Measurements from ENCODE around the gene GMDS. TPM values are rescaled to one million over a fixed set of nuclear protein-coding genes. Genes with fewer than 3 reads are reported as not detected.

The GMDS gene
- total RNA-seq, 1 donor from 2014 or later, result 65.2 TPM

- no peak for DNase-seq (ENCODE audit: low spot score)
Measured at GRCh38 chr6:1604158-1605003, 641.0 kb downstream of the GMDS start.

DNA sequence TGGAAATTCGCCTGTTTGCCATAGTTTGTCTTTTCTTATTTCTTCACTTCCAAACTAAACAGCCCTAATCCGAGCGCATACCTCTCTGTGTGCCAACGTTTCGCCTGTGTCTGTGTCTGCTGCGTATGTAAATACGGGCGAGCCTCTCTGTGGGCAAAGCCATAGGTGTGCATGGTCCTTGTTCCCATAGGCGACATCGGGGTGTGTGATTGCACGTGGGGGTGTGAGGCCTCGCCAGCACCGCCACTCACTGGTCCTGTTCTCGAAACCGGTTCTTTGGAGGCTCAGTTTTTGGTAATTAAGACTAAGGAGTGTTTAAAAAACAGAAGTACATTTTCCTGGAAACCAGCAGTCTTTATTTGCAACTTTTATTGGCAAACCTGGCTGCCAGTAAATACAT, 641.7 kb downstream of the GMDS start:
- no peak for DNase-seq (ENCODE audit: low spot score)

DNA sequence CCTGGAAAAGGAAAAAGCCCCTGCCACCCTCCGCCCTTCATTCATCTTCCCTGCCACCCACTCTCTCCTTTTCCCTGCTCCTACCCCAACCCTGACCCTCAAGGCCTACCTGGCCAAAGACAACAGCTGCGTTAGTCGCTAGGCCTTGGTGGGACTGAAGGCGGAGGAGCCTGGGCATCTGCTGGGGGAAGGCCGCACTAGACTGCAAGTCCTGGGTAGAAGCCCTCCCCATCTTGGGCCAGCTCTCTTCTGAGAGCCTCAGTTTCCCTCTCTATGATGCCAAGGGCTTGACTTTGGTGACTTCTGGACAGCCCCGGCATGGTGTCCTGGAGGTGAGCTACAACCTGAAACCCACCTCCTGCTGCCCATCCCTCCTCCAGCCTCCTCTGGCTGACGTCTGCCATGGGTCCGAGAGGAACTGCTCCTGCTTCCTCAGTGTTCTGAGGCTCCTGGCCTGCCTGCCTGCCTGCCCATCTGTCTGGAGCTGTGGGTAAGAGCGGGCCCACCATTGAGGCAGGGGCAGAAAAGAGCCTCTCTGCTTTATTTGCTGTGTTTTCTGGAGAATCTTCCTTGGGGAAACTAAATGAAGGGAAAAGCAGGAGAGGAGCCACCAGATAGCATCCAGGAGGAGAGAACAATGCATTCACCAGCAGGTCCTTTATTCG, 643.2 kb downstream of the GMDS start:
- DNase-seq (ENCODE audit: low spot score), result no peak

GRCh38 chr6:1601158-1602048, 644.0 kb downstream of the GMDS start:
- DNase-seq (ENCODE audit: low spot score), result no peak

- no peak for DNase-seq (ENCODE audit: low spot score)
Measured at GRCh38 chr6:1600764-1601157, 644.6 kb downstream of the GMDS start.

DNA sequence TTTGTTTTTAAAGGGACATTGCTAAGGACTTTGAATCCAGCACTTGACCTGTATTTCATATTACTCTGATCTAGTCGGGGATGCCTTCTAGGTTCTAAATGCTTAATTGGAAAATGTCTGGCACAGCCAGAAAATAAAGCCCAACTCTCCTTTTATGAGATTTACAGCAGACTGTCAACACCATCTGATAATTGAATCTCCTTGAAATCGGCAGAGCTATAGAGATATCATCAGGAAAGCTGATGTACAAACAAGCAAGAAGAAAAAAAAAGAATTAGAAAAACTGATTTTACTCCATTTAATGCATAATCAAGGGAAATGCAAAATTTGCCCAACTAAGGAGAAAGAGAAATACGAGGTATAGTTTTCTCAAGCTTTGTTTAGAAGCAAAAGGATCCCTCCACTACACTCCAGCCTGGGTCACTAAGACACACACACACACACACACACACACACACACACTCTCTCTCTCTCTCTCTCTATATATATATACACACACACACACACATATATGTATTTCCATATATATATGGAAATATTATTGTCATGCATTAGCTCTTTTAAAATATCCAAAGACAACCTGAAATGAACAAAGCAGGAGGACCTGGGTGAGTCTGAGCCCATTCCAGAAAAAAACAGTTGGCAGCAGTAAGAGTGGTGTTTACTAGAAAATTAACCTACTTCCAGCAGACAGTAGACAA, 645.2 kb downstream of the GMDS start:
- no peak for DNase-seq (ENCODE audit: low spot score)

- no peak for DNase-seq (ENCODE audit: low spot score)
Measured at GRCh38 chr6:1599469-1599868, 645.9 kb downstream of the GMDS start.

DNA sequence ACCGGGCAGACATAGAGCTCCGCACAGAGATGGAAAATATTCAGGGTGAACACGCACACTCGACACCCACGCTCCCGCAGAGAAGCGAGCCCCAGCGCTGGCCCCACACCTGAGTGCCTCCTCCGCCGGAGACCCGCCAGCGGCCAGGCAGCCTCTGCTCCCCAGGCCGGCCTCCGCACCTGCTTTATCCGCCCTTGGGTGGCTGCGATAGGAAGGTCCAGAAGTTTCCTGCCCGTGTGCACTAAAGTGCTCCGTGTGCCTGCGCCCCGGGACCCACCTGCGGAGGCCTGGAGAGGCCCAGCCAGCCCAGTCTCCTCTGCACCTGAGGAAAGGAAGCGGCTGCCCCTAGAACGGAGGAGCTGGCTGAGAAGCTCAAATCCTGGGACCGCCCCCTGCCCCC, 646.5 kb downstream of the GMDS start:
- no peak for DNase-seq (ENCODE audit: low spot score)

GRCh38 chr6:1598433-1598832, 647.0 kb downstream of the GMDS start:
- no peak for DNase-seq (ENCODE audit: low spot score)

DNA sequence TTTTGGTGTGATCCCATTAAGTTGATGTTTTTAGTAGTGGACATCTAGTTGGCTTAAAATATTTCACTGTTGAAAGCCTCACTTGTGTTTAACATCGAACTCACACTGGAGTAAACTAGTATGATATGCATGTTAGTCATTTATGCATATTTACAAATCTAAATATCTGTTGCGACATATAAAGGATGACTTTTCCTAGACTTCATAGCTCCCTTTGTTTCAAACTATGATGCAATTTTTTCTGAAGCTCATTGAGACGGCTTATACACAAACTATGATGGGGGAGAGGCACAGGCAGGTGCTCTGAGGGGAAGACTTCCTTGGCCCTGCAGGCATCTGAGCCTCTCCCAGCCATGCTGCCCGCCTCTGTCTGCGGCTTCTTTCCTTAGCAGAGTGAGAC, 647.5 kb downstream of the GMDS start:
- no peak for DNase-seq (ENCODE audit: low spot score)

- DNase-seq (ENCODE audit: low spot score), result no peak
Measured at GRCh38 chr6:1597121-1597744, 648.2 kb downstream of the GMDS start.

DNA sequence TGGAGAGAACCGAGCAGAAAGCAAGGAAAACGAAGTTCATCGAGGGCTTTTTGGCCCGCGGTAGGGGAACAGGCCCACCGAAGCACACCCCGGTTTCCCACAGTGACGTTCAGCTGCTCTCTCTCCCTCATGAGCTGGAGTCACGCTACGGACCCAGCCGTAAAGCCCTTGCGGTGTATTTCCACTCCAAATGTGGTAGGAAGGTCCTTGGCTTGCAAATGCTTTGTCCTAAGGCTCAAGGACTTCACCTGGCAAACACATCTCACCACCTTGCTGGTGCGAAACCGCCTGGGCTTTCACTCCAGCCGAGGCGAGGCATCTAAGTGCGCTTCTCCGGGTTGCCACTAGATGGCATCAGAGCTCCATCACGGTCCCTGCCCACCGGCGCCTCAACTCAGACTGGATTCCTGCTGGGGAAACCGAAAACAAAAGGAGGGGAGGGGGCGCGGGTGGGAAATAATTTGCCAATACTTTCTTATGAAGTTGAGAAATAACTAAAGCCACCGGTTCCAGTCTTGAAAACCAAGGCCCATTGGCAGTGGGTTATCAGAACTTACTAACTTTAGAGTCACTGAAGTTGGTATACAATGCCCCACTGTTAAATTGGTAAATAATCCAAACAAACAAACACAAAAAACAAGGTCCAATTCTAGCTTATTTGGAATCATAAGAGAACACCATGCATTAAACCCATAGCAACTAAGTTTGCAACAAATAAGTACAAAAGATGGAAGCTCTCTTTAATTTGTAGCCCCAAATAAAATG, 649.1 kb downstream of the GMDS start:
- no peak for DNase-seq (ENCODE audit: low spot score)

DNA sequence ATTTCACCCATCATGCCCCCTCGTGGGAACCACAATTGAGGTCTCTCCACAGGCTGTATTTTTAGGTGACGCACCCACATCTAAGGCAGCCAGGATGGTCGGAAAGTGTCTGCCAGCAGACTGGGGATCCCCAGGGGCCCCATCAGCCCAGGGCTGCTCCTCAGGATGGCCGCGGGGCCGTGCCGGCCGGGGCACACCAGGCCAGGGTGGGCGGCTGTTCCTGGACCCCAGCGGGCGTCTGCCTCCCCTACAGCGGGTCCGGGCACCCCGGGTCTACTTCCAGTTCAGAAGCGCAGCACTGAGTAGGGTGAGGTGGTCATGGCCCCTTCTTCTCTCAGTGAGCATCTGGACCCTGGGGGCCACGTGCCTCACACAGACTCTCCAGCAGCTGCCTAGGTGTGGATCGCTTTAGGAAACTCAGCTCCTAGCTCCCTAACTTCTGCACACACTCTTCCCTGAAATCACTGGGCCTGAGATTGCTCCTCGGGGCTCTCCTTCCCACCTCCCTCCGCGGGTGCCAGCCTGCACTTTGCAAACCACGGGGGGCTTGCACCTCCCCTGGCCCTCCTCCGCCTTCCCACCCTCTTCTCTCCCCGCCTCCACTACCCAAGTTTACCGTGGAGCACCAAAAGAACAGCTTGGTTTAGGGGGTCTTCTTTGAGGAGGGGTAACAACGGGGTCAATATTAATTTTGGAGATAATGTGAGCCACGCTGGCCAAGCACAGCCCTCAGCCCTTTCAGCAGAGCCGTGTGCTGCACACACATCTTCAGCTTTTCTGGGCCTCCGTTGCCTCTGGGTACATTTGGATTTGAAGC, 649.9 kb downstream of the GMDS start:
- DNase-seq (ENCODE audit: low spot score), result no peak

GRCh38 chr6:1594445-1595200, 650.8 kb downstream of the GMDS start:
- DNase-seq (ENCODE audit: low spot score), result no peak

DNA sequence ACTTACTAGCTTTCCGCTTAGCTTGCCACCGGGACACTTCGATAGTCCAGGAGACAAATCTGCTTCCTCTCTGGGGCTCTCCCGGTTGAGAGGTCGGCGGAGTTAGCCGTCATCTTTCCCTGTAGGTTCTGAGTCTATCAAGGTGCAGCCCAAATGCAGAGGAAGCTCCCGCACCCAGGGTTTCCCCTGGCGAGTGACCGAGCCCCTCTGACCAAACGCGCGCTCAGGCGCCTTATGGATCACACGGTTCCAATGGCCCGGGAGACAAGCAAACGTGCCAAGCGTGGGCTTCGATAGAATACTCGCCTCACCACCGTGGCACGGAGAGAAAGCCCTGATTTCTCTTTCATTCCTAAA, 651.5 kb downstream of the GMDS start:
- no peak for DNase-seq (ENCODE audit: low spot score)

DNA sequence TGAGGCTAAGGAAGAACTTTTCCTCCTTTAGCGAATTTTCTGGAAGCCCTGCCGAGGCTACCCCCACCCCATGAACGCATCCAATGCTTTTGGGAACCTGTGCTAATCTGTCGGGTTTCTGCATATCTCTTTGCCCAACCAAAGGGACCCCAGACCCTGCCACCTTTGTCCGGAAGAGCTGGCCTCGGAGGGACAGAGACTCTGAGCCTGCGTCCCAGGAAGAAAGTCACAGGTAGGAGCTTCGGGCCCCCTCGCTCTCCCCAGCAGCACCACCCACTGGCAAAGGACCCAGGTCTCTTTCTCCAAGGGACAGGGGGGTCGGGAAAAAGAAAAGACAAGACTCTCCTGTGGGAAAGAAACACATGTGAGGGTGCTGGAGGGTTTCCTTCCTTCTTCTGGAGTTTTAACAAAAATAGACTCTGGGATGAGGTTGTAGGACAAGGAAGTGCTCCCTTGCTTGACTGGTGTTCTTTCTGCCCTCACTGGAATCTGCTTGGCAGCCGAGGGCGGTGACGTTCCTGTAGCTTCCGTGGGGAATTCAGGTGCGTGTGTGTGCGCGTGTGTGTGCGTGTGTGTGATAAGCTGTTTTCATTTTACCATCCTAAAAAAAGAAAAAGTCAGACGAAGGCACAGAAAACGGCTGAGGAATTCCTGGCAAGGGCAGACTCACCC, 652.0 kb downstream of the GMDS start:
- no peak for DNase-seq (ENCODE audit: low spot score)

DNA sequence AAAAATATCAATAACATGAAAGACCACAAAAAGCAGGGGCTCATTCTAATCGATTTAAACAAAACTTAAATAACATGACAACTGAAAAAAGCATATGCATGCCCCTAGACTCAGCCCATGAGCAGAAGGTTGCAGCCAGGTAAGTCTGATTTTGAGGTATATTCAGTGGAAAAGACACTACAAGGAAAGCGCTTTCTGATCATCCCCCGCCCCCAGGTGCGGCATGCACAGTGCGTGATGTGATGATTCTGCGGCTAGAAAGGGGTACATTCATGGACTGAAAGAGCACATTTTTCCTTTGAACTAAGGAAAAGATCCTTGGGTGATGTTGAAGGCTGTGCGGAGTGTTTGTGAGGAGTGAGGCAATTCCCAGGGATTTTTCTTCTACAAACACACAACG, 652.6 kb downstream of the GMDS start:
- no peak for DNase-seq (ENCODE audit: low spot score)

- DNase-seq (ENCODE audit: low spot score), result peak; percentile 30
Measured at GRCh38 chr6:1591926-1592325, 653.5 kb downstream of the GMDS start.
